GM21529 (cell line): ENCODE measurements around the gene MATCAP1.

Experiments
- ATAC-seq: cut with Tn5 transposase; IDR thresholded peaks from one replicate; pipeline ENCODE4 v1.9.1; 2021; ENCODE audit not compliant: unreplicated experiment

MATCAP1 gene

GRCh38 chr16:67208154-67208896 is 24.6 kb upstream of the MATCAP1 start:
- ATAC-seq, result no peak

DNA sequence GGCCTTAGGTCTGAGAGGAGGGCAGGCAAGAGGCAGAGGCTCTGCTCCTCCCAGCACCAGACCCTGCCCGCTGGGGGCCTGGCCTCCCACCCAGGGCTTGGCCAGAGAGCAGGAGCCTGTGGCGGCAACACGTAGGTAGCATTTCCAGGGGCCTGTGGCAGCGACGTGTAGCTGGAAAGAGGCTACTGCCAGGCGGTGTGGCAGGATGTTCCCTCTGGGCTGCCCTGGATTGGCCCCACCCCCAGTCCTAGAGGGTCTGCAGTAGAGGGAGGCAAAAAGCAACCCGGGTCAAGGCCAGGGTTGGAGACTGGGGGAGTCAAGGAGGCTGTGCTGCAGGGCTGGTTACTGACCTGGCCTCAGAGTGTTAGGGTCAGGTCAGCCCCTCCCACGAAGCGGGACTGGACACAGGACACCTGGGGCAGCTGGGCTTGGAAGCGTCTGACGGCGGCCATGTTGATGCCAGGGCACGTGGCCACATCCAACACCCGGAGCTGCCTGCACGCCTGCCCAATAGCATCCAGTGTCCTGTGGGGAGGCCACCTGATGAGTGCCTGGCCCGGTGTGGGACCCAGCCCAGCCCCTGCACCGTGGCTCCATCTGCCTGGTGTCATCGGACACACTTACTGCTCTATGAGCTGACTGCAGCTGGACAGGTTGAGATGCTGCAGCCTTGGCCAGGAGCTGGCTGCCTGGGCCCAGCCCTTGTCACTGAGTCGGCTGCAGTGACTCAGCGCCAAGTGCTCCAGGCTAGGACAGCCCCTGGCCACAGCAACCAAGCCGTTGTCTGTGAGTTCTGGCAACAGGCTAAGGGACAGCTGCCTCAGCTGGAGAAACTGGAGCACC is 23.7 kb upstream of the MATCAP1 start:
- ATAC-seq, result no peak

GRCh38 chr16:67206838-67207248 is 23.1 kb upstream of the MATCAP1 start:
- ATAC-seq, result no peak

DNA sequence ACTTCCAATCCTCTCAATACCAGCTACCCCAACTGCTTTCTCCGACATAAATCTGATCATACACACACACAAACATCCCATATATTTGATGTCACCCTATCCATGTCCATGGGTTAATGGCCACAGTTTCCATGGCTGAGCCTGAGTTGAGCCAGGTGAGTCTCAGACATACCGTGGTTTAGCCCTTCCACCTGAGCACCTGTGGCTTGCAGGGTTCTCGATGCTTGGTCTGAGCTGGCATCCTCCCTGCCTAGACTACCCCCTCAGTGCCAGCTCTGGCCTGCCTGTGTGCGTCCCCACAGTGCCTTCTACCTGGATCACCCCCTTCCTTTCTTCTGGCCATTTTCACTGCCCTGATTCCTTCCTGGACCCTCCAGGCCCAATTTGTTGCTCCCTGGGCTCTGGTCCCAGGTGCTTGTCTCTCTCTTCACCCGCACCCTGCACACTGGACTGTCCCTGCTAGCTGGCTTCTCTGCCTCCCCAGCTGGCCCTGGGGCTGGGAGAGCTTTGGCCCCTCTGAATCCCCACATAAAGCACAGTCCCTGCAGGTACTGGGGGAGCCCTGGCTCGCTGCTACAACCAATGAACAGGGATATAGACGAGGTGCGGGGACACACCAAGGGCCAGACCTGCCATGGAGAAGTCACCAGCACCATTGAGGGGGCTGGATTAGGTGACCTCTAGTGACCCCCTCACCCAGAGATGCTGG is 22.5 kb upstream of the MATCAP1 start:
- ATAC-seq, result no peak

DNA sequence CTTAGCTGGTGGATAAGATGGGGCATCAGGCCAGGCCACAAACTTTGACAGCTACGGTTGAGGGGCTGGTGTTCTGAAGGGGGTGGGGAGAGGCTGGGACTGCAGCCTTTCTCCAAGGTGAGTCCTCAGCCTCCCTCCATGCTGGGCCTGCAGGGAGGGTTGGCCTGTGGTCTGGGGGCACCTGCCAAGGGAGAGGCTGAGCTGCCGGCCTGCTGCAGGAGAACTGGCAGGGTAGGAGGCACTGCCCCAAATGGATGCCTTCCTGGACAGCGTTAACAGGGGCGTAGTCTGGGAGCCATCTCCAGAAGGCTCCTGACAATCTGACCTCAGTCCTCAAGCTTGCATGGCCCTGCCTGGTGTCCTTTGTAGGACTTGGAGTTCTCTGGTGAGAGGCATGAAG is 20.3 kb upstream of the MATCAP1 start:
- ATAC-seq, result no peak

DNA sequence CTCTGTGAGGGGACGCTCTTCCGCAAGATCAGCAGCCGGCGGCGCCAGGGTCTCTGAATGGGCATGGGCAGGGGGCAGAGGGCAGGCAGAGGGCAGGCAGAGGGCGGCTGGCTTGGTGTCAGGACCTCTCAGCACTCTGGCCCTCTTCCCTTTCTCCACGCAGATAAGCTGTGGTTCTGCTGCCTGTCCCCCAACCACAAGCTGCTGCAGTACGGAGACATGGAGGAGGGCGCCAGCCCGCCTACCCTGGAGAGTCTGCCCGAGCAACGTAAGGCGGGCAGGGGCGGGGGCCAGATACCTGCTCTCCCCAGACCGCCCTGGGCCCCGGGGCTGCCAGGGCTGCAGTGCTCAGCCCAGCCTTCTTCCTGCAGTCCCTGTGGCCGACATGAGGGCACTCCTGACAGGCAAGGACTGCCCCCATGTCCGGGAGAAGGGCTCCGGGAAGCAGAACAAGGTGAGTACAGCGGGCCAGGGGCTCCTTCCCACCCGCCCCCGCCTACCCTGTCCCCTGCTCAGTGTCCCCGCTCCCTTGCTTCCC is 19.3 kb upstream of the MATCAP1 start:
- ATAC-seq, result no peak

- ATAC-seq, result no peak
Observed at GRCh38 chr16:67202426-67202825, 18.7 kb upstream of the MATCAP1 start.

- no peak for ATAC-seq
Observed at GRCh38 chr16:67201411-67202345, 17.9 kb upstream of the MATCAP1 start.

DNA sequence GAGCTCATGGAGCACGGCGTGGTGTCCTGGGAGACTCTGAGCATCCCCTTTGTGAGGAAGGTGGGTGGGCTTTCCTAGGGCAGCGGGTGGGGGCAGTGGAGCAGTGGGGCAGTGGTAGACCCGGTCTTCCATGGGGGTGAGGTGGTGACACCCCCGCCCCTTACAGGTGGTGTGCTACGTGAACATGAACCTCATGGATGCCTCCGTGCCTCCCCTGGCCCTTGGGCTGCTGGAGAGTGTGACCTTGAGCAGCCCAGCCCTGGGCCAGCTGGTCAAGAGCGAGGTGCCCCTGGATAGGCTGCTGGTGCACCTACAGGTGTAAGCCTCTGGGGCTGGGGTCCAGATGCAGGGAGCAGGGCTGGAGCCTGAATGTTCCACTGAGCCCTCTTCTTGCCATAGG is 16.7 kb upstream of the MATCAP1 start:
- no peak for ATAC-seq

DNA sequence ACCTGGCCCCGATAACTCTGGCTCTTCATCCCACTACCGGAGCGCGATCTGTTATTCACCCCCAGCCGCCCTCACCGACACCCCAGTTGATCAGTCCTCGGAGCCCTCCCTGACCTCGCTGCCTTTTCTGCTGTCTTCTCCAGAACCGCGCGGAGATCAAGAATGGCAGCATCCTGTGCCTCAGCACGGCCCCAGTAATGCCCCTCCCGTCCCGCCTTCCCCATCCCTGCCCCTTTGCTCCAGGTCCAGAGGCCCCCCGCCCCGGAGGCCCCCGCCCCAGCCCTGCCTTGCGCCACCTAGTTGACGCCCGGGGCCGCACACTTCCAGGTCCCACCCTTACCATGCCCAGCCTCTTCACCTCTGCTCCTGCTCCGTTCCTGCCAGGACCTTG is 16.0 kb upstream of the MATCAP1 start:
- no peak for ATAC-seq

DNA sequence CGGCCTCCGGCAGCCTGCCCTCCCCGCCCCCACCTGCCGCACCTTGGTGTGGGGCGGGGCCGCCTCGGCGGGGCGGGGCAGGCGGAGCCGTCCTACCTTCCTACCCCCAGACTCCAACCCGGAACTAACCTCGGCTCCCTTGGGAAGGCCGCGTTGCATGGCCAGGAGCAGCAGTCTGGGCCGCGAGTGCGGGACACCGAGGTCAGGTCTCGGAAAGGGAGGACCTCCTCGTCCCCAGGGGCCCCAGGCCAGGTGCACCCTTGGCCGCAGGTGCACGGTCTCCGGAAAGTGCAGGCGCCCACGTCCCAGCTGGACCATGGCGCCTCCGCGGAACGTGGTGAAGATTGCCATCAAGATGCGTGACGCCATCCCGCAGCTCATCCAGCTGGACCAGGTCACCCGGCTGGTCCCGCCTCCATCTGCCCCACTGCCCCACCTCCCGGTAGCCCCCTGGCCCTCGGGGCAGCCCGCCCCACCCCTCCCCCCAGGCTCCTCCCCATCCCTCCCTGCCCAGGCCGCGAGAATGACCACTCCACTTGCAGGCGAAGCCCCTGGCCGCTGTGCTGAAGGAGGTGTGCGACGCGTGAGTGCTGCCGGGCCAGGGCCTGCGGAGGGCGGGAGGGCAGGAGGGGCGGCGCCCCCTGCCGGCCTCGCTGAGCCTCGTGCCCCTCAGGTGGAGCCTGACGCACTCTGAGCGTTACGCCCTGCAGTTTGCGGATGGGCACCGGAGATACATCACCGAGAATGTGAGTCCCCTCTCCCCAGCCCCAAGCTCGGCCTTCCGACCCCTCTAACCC is 15.4 kb upstream of the MATCAP1 start, which contains the start of gene ELMO3:
ELMO3 (plus strand) TSS at position 121 of the 797 bp plus-strand sequence; CDS start at position 317, 196 bp downstream.
- no peak for ATAC-seq

DNA sequence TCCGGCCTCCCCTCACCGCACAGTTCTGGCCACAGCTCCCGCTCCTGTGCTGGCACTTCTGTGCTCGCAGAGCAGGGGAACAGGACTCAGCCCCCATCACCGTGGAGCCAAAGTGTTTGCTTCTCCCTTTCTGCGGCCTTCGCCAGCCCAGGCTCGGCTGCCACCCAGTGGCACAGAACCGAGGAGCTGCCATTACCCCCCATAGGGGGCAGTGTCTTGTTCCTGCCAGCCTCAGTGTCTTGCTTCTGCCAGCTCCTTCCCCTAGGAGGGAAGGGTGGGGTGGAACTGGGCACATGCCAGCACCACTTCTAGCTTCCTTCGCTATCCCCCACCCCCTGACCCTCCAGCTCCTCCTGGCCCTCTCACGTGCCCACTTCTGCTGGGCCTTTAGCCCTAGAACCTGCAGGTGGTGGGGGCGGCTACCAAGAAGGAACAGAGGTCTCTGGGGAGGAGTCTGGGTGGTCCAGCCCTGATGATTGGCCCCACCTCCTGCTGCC is 14.5 kb upstream of the MATCAP1 start:
- ATAC-seq, result no peak

GRCh38 chr16:67197704-67198103 is 13.9 kb upstream of the MATCAP1 start:
- no peak for ATAC-seq

GRCh38 chr16:67196881-67197280 is 13.1 kb upstream of the MATCAP1 start:
- ATAC-seq, result no peak

DNA sequence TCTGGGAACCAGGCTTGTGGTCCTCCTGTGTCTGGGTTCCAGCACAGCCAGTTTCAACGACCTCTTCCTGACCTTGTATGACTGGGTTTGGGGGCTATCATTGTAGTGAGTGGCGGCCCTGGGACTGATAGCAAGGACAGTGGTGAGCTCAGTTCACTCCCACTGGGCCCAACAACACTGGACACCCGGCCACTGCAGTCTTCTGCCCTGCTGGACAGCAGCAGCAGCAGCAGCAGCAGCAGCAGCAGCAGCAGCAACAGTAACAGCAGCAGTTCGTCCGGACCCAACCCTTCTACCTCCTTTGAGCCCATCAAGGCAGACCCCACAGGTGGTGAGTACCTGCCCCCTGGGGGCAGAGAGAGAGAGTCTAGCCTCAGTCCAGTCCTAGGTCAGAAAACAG is 11.9 kb upstream of the MATCAP1 start:
- ATAC-seq, result no peak

DNA sequence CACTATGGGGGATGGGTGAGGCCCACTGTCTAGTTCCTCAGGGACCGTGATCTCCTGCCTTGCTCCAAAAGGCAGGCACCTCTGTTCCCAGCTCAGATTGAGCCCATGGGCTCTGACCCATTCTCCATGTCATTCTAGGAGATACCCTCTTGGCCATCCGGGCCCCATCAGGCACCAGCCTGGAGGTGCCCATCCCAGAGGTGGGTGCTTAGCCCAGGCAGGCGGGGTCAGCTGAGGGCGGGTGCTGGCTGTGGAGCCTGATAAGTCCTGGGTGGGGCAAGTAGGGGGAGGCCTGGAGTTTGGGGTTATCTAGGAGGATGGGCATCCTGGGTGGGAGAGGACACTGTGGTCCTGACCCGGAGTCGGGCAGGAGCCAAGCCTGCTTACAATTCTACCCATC is 10.5 kb upstream of the MATCAP1 start:
- no peak for ATAC-seq

GRCh38 chr16:67193536-67193935 is 9.8 kb upstream of the MATCAP1 start:
- no peak for ATAC-seq

DNA sequence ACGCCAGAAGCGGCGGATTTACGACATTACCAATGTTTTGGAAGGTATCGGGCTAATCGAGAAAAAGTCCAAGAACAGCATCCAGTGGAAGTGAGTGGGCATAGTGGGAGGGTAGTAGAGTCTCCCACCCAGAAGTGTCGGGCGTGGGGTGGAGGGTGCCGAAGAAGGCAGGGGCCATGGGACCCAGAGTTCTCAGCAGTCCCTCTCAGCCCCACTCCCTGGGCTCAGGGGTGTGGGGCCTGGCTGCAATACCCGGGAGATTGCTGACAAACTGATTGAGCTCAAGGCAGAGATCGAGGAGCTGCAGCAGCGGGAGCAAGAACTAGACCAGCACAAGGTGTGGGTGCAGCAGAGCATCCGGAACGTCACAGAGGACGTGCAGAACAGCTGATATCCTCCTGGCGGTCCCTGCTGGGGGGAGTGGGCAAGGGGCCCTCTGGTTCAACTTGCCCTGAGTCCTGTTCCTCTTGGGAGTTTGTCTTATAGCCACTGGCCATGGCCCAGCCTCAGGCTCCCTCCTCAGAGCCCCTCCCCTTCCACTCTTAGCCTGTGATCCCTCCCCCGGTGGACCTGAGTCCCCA is 9.1 kb upstream of the MATCAP1 start:
- no peak for ATAC-seq
